IPS-18a (cell line): Measurements from ENCODE around the gene SERPING1.

ENCODE experiments used
- H3K27ac ChIP-seq: one replicate; pipeline ENCODE4 v1.5.1; 2013; ENCODE audit warnings: low read length
- H3K27me3 ChIP-seq: one replicate; pipeline ENCODE4 v1.6.1; 2013; ENCODE audit warnings: mild to moderate bottlenecking, low read length; ENCODE audit not compliant: control insufficient read depth, insufficient read depth
- H3K36me3 ChIP-seq: one replicate; pipeline ENCODE4 v1.6.1; 2013; ENCODE audit warnings: low read depth, low read length; ENCODE audit not compliant: control insufficient read depth
- H3K4me1 ChIP-seq: one replicate; pipeline ENCODE4 v1.6.1; 2013; ENCODE audit warnings: low read depth, low read length; ENCODE audit not compliant: control insufficient read depth
- H3K4me3 ChIP-seq: one replicate; pipeline ENCODE4 v1.5.1; 2013; ENCODE audit warnings: low read length
- H3K9ac ChIP-seq: one replicate; pipeline ENCODE4 v1.6.1; 2013; ENCODE audit warnings: mild to moderate bottlenecking, low read length, moderate library complexity
- H3K9me3 ChIP-seq: one replicate; pipeline ENCODE4 v1.6.1; 2013; ENCODE audit warnings: low read depth, low read length; ENCODE audit not compliant: control insufficient read depth

Gene SERPING1

GRCh38 chr11:57640068-57640800 is 42.7 kb downstream of the SERPING1 start:
- Histone ChIP-seq H3K4me3 (peak overlapping the region; percentile 95), H3K27ac (peak overlapping the region; percentile 95), H3K9ac (peak overlapping the region; percentile 90)

GRCh38 chr11:57641011-57641807 is 43.7 kb downstream of the SERPING1 start:
- Histone ChIP-seq H3K9ac (peak overlapping the region; percentile 90), H3K27ac (no peak overlapping the region), H3K4me1 (peaks cover 46% of the 10 kb centered on the region), H3K27me3 (no peaks in the 10 kb centered on the region), H3K9me3 (no peaks in the 10 kb centered on the region), H3K4me3 (peak overlapping the region; percentile 95), H3K36me3 (peaks cover 19% of the 10 kb centered on the region)

More at GRCh38 chr11:57640068-57640800, 42.7 kb downstream of the SERPING1 start:
- Histone ChIP-seq H3K27me3 (no peaks in the 10 kb centered on the region), H3K9me3 (no peaks in the 10 kb centered on the region), H3K36me3 (peaks cover 19% of the 10 kb centered on the region), H3K4me1 (peaks cover 36% of the 10 kb centered on the region)

- H3K27ac ChIP-seq = no peak overlapping the region
- H3K4me1 ChIP-seq = peaks cover 61% of the 10 kb centered on the region
- H3K9me3 ChIP-seq = no peaks in the 10 kb centered on the region
- H3K9ac ChIP-seq = no peak overlapping the region
- no peaks in the 10 kb centered on the region for H3K27me3 ChIP-seq
- H3K36me3 ChIP-seq = peaks cover 19% of the 10 kb centered on the region
- H3K4me3 ChIP-seq = no peak overlapping the region
These were observed 46.3 kb downstream of the SERPING1 start for GRCh38 chr11:57643802-57644201.

- Histone ChIP-seq H3K4me1 (peaks cover 64% of the 10 kb centered on the region), H3K9me3 (no peaks in the 10 kb centered on the region), H3K27ac (no peak overlapping the region), H3K9ac (no peak overlapping the region), H3K27me3 (no peaks in the 10 kb centered on the region), H3K36me3 (peaks cover 19% of the 10 kb centered on the region), H3K4me3 (no peak overlapping the region)
These were observed 47.5 kb downstream of the SERPING1 start for GRCh38 chr11:57644748-57645688.

GRCh38 chr11:57645689-57646085 is 48.2 kb downstream of the SERPING1 start:
- Histone ChIP-seq H3K4me1 (peaks cover 65% of the 10 kb centered on the region), H3K36me3 (peaks cover 16% of the 10 kb centered on the region), H3K9me3 (no peaks in the 10 kb centered on the region), H3K27ac (no peak overlapping the region), H3K9ac (no peak overlapping the region), H3K4me3 (peak overlapping the region; percentile 1), H3K27me3 (peaks cover 6% of the 10 kb centered on the region)

- H3K27me3 ChIP-seq = peaks cover 13% of the 10 kb centered on the region
- H3K36me3 ChIP-seq = peaks cover 13% of the 10 kb centered on the region
- H3K4me3 ChIP-seq = peak overlapping the region; percentile 66
- no peak overlapping the region for H3K27ac ChIP-seq
- H3K9ac ChIP-seq = peak overlapping the region; percentile 44
- peaks cover 63% of the 10 kb centered on the region for H3K4me1 ChIP-seq
- no peaks in the 10 kb centered on the region for H3K9me3 ChIP-seq
These were observed 48.8 kb downstream of the SERPING1 start for GRCh38 chr11:57646194-57646798.

- Histone ChIP-seq H3K4me1 (peaks cover 60% of the 10 kb centered on the region), H3K9me3 (no peaks in the 10 kb centered on the region), H3K36me3 (peaks cover 7% of the 10 kb centered on the region), H3K27ac (no peak overlapping the region), H3K27me3 (peaks cover 18% of the 10 kb centered on the region), H3K9ac (peak overlapping the region; percentile 44), H3K4me3 (peak overlapping the region; percentile 66)
These were observed 49.4 kb downstream of the SERPING1 start for GRCh38 chr11:57646799-57647303.

- peak overlapping the region; percentile 66 for H3K4me3 ChIP-seq
- peaks cover 6% of the 10 kb centered on the region for H3K36me3 ChIP-seq
- peaks cover 60% of the 10 kb centered on the region for H3K4me1 ChIP-seq
- H3K27me3 ChIP-seq = peaks cover 22% of the 10 kb centered on the region
- no peak overlapping the region for H3K27ac ChIP-seq
- H3K9me3 ChIP-seq = no peaks in the 10 kb centered on the region
- peak overlapping the region; percentile 44 for H3K9ac ChIP-seq
These were observed 49.9 kb downstream of the SERPING1 start for GRCh38 chr11:57647372-57647771.

- Histone ChIP-seq H3K4me3 (peak overlapping the region; percentile 66), H3K9me3 (no peaks in the 10 kb centered on the region), H3K27me3 (peaks cover 30% of the 10 kb centered on the region), H3K36me3 (peaks cover 6% of the 10 kb centered on the region), H3K9ac (peak overlapping the region; percentile 44), H3K4me1 (peaks cover 59% of the 10 kb centered on the region), H3K27ac (no peak overlapping the region)
These were observed 50.7 kb downstream of the SERPING1 start for GRCh38 chr11:57647960-57648800.
